Spleen (tissue), 11 donors: ENCODE measurements around the gene KIF6. TPM values are rescaled to one million over a fixed set of nuclear protein-coding genes. Genes with fewer than 3 reads are reported as not detected.

ENCODE experiments used
- DNase-seq: peaks from one replicate; pipeline ENCODE4 v3.0.0-alpha.2; 2020
- H3K27ac ChIP-seq, 8 donors: fragments of 200-600 bp; sonication (generic) in 7 of 8; 1 replicate in 4 of 8; 2 replicates in 4 of 8; pipeline versions ENCODE4 v1.5.0 to v1.8.0; 2016 to 2021; ENCODE audit warnings: inconsistent platforms in 4 of 8, mild to moderate bottlenecking in 4 of 8, moderate library complexity in 1 of 8
- H3K27me3 ChIP-seq, 7 donors: fragments of 200-600 bp; sonication (generic) in 6 of 7; replicated peaks in 1 of 7; 1 replicate in 4 of 7; 2 replicates in 3 of 7; pipeline versions ENCODE4 v1.5.0 to v1.8.0; 2016 to 2021; ENCODE audit warnings: inconsistent platforms in 3 of 7, mild to moderate bottlenecking in 1 of 7
- H3K36me3 ChIP-seq, 6 donors: fragments of 200-600 bp; sonication (generic) in 5 of 6; 1 replicate in 4 of 6; 2 replicates in 2 of 6; pipeline versions ENCODE4 v1.5.0 to v1.8.0; 2016 to 2021; ENCODE audit warnings: inconsistent platforms in 2 of 6
- H3K4me1 ChIP-seq, 6 donors: fragments of 200-600 bp; sonication (generic) in 5 of 6; 1 replicate in 3 of 6; 2 replicates in 3 of 6; pipeline versions ENCODE4 v1.5.0 to v1.8.0; 2016 to 2021; ENCODE audit warnings: inconsistent platforms in 3 of 6
- H3K4me3 ChIP-seq, 8 donors: fragments of 200-600 bp; sonication (generic) in 7 of 8; 1 replicate in 4 of 8; 2 replicates in 4 of 8; pipeline versions ENCODE4 v1.5.0 to v1.8.0; 2016 to 2021; ENCODE audit warnings: inconsistent platforms in 4 of 8, mild to moderate bottlenecking in 4 of 8, moderate library complexity in 2 of 8
- H3K9me3 ChIP-seq, 8 donors: fragments of 200-600 bp; sonication (generic) in 7 of 8; 1 replicate in 4 of 8; 2 replicates in 4 of 8; pipeline versions ENCODE4 v1.5.0 to v1.8.0; 2016 to 2021; ENCODE audit warnings: inconsistent platforms in 4 of 8
- CTCF ChIP-seq, 11 experiments: fragments of 200-600 bp in 7 of 11; fragments of 450-650 bp in 4 of 11; sonication (generic) in 4 of 11; IDR thresholded peaks in 8 of 11; conservative IDR thresholded peaks in 3 of 11; 1 replicate in 7 of 11; 2 replicates in 4 of 11; pipeline versions ENCODE4 v1.4.0 to v1.8.0; 2016 to 2021; ENCODE audit warnings: antibody characterized with exemption in 11 of 11, inconsistent platforms in 4 of 11, mild to moderate bottlenecking in 1 of 11
- POLR2A ChIP-seq, 3 donors: fragments of 450-650 bp; IDR thresholded peaks; one replicate each; pipeline ENCODE4 v1.5.1; 2017; ENCODE audit warnings: antibody characterized with exemption in 3 of 3, mild to moderate bottlenecking in 1 of 3
- POLR2AphosphoS5 ChIP-seq, 3 donors: sonication (generic); formaldehyde crosslinking; IDR thresholded peaks; one replicate each; pipeline ENCODE4 v1.5.1; 2017; ENCODE audit warnings: antibody characterized with exemption in 3 of 3
- WGBS, 5 donors: extraction: QIAGEN DNeasy Blood & Tissue Kit in 3 of 5; methylation state at CpG; one replicate each; pipeline versions ENCODE4 v1.1.5 to v1.1.7; 2013 to 2018; 5-methylcytosine and 5-hydroxymethylcytosine counted together
- intact Hi-C: fragments of 100-400 bp; cut with DNase I; formaldehyde crosslinking; loops from one replicate; pipeline ENCODE4 v1.15.0; 2023; ENCODE audit warnings: low total_unique reads
- polyA plus RNA-seq, 3 donors: library from polyadenylated mRNA; stranded (reverse); fragments of 200-250 nt; gene quantifications; one replicate each; pipeline ENCODE4 v1.2.1, GENCODE V29; 2013
- total RNA-seq, 7 donors: library from RNA; depleted of rRNA in 3 of 7; stranded (reverse); fragments of >200 nt in 3 of 7; fragmentation: NEBNext Ultra II Directional in 4 of 7; extraction: Animal tissue kit (Norgen Biotek cat#: 25700) in 4 of 7; gene quantifications; one replicate each; pipeline versions ENCODE4 v1.1.0 to v1.2.1, GENCODE V29; 2016 to 2021
- donor health status: healthy with polysubstance abuse.
- donor health status: DM: no; HTN: no; CAD: no; lungs with moderate emphysema.
- donor health status: DM: no; HTN: no; CAD: no.
- donor health status: Bipolar disorder and iron deficiency.
- donor health status: healthy.
- donor health status: DM: no; HTN: no; CAD: no.
- donor health status: DM: yes; HTN: yes; CAD: no.

The KIF6 gene
- total and polyA plus RNA-seq, 10 donors, result 0.10 to 0.75 (median 0.24) TPM; not detected in 3

- intact Hi-C loops, result no loop called here
Observed at GRCh38 chr6:39343396-39343870, 381.8 kb downstream of the KIF6 start.

GRCh38 chr6:39342692-39343395, 382.4 kb downstream of the KIF6 start:
- Histone ChIP-seq H3K4me1 (peaks cover 14 to 57% (median 34%) of the 10 kb centered on the region in 6 donors), H3K36me3 (no peaks in the 10 kb centered on the region), H3K27ac (peak overlapping the region in 6 of 8 donors; percentile 23 to 68 (median 61)), H3K4me3 (no peak overlapping the region), H3K9me3 (no peaks in the 10 kb centered on the region), H3K27me3 (peaks cover 0 to 16% (median 0%) of the 10 kb centered on the region in 7 donors)
- intact Hi-C loops, result no loop called here
- DNase-seq, result peak; percentile 85
- TF ChIP-seq POLR2AphosphoS5 (IDR thresholded peaks at IDR 0.05), result peak in 1 of 3 donors; percentile 20
- TF ChIP-seq CTCF (IDR thresholded peaks at IDR 0.05 in 8 of 11, conservative IDR thresholded peaks at IDR 0.05 in 3 of 11), result no peak
- no peak for TF ChIP-seq POLR2A (IDR thresholded peaks at IDR 0.05)
- WGBS, 5 donors, result 35 to 44% (median 41%) methylated on average over 14 of the region's 14 CpGs

More at GRCh38 chr6:39343396-39343870, 381.8 kb downstream of the KIF6 start:
- Histone ChIP-seq H3K4me1 (peaks cover 14 to 52% (median 32%) of the 10 kb centered on the region in 6 donors), H3K9me3 (no peaks in the 10 kb centered on the region), H3K27ac (peak overlapping the region in 6 of 8 donors; percentile 23 to 68 (median 61)), H3K27me3 (peaks cover 0 to 16% (median 0%) of the 10 kb centered on the region in 7 donors), H3K36me3 (no peaks in the 10 kb centered on the region), H3K4me3 (no peak overlapping the region)
- peak; percentile 76 for DNase-seq
- WGBS, 5 donors, result 80 to 88% (median 83%) methylated on average over 9 of the region's 9 CpGs
- TF ChIP-seq CTCF (IDR thresholded peaks at IDR 0.05 in 8 of 11, conservative IDR thresholded peaks at IDR 0.05 in 3 of 11) (no peak), POLR2AphosphoS5 (IDR thresholded peaks at IDR 0.05) (no peak), POLR2A (IDR thresholded peaks at IDR 0.05) (no peak)

- intact Hi-C loops, result no loop called here
- DNase-seq, result peak; percentile 71
- H3K9me3 ChIP-seq, result no peaks in the 10 kb centered on the region
- no peaks in the 10 kb centered on the region for H3K36me3 ChIP-seq
- WGBS, 5 donors, result 39 to 64% (median 49%) methylated on average over 5 of the region's 5 CpGs
- peak overlapping the region in 3 of 8 donors; percentile 64 to 68 (median 65) for H3K27ac ChIP-seq
- H3K4me1 ChIP-seq, result peaks cover 14 to 60% (median 34%) of the 10 kb centered on the region in 6 donors
- H3K27me3 ChIP-seq, result peaks cover 0 to 19% (median 0%) of the 10 kb centered on the region in 7 donors
- no peak overlapping the region for H3K4me3 ChIP-seq
- TF ChIP-seq CTCF (IDR thresholded peaks at IDR 0.05 in 8 of 11, conservative IDR thresholded peaks at IDR 0.05 in 3 of 11) (no peak), POLR2AphosphoS5 (IDR thresholded peaks at IDR 0.05) (no peak), POLR2A (IDR thresholded peaks at IDR 0.05) (no peak)
Observed at GRCh38 chr6:39341937-39342336, 383.3 kb downstream of the KIF6 start.

- Histone ChIP-seq H3K9me3 (no peaks in the 10 kb centered on the region), H3K27ac (no peak overlapping the region), H3K4me1 (peaks cover 18 to 66% (median 38%) of the 10 kb centered on the region in 6 donors), H3K36me3 (no peaks in the 10 kb centered on the region), H3K27me3 (peaks cover 0 to 19% (median 0%) of the 10 kb centered on the region in 7 donors), H3K4me3 (no peak overlapping the region)
- intact Hi-C loops, result no loop called here
- no peak for DNase-seq
- WGBS, 5 donors, result 58 to 80% (median 70%) methylated on average over 3 of the region's 3 CpGs
- TF ChIP-seq POLR2A (IDR thresholded peaks at IDR 0.05) (no peak), CTCF (IDR thresholded peaks at IDR 0.05 in 8 of 11, conservative IDR thresholded peaks at IDR 0.05 in 3 of 11) (no peak), POLR2AphosphoS5 (IDR thresholded peaks at IDR 0.05) (no peak)
Observed at GRCh38 chr6:39341352-39341751, 383.9 kb downstream of the KIF6 start.
